Stomach (tissue), 4 donors: ENCODE data around the gene LONP2.

Experiments used
- CTCF ChIP-seq, 7 experiments: fragments of 450-650 bp in 4 of 7; fragments of 200-600 bp in 3 of 7; sonication (generic) in 3 of 7; IDR thresholded peaks; one replicate each; pipeline ENCODE4 v1.5.1; 2016 to 2019; ENCODE audit warnings: antibody characterized with exemption in 7 of 7, control low read depth in 2 of 7, mild to moderate bottlenecking in 1 of 7
- EP300 ChIP-seq: sonication (generic); formaldehyde crosslinking; IDR thresholded peaks from one replicate; pipeline ENCODE4 v1.6.1; 2017; ENCODE audit warnings: antibody characterized with exemption
- POLR2A ChIP-seq, 4 donors: fragments of 450-650 bp; IDR thresholded peaks; one replicate each; pipeline ENCODE4 v1.6.1; 2016; ENCODE audit warnings: antibody characterized with exemption in 4 of 4, control low read depth in 2 of 4, mild to moderate bottlenecking in 1 of 4, moderate library complexity in 1 of 4
- POLR2AphosphoS5 ChIP-seq, 3 donors: sonication (generic); formaldehyde crosslinking; IDR thresholded peaks; one replicate each; pipeline ENCODE4 v1.6.1; 2016; ENCODE audit warnings: antibody characterized with exemption in 3 of 3

GRCh38 chr16:48371393-48371780 is 127.3 kb downstream of the LONP2 start:
- TF ChIP-seq CTCF (IDR thresholded peaks at IDR 0.05) (no peak), POLR2A (IDR thresholded peaks at IDR 0.05) (no peak), POLR2AphosphoS5 (IDR thresholded peaks at IDR 0.05) (no peak), EP300 (no peak)
